Naive B cell (primary cell): ENCODE data around the gene CD209. TPM values are rescaled to one million over a fixed set of nuclear protein-coding genes. Genes with fewer than 3 reads are reported as not detected.
A peak's percentile ranks its signal among the peaks of the same experiment; 100 is the strongest.

Experiments
- ATAC-seq, 2 donors: fragments of 150-1000 bp; cut with Tn5 transposase; 2 replicates each; pipeline ENCODE4 v1.10.0; 2021; ENCODE audit warnings: low read depth in 2 of 2, mild to moderate bottlenecking in 2 of 2, moderate library complexity in 2 of 2
- DNase-seq: peaks from one replicate; pipeline ENCODE4 v3.0.0; 2022
- H3K27ac Mint-ChIP-seq, 6 donors: one replicate each; pipeline ENCODE4 v1.8.0; 2020 to 2022; ENCODE audit warnings: mild to moderate bottlenecking in 6 of 6, mixed read lengths in 6 of 6, moderate library complexity in 5 of 6, inconsistent platforms in 2 of 6
- H3K27me3 Mint-ChIP-seq, 3 donors: one replicate each; pipeline ENCODE4 v1.8.0; 2021 to 2022; ENCODE audit warnings: mixed read lengths in 3 of 3, mild to moderate bottlenecking in 1 of 3
- H3K36me3 Mint-ChIP-seq, 2 donors: one replicate each; pipeline ENCODE4 v1.8.0; 2020 to 2022; ENCODE audit warnings: mixed read lengths in 2 of 2, inconsistent platforms in 1 of 2, mild to moderate bottlenecking in 1 of 2
- H3K4me1 Mint-ChIP-seq, 3 donors: one replicate each; pipeline ENCODE4 v1.8.0; 2020 to 2022; ENCODE audit warnings: mixed read lengths in 3 of 3, inconsistent platforms in 1 of 3, mild to moderate bottlenecking in 1 of 3, moderate library complexity in 1 of 3
- H3K4me3 Mint-ChIP-seq, 8 donors: one replicate each; pipeline ENCODE4 v1.8.0; 2020 to 2022; ENCODE audit warnings: mild to moderate bottlenecking in 8 of 8, mixed read lengths in 8 of 8, moderate library complexity in 8 of 8, inconsistent platforms in 2 of 8
- H3K9me3 Mint-ChIP-seq, 7 donors: one replicate each; pipeline ENCODE4 v1.8.0; 2020 to 2022; ENCODE audit warnings: mixed read lengths in 7 of 7, mild to moderate bottlenecking in 5 of 7, inconsistent platforms in 2 of 7, moderate library complexity in 1 of 7
- polyA plus RNA-seq, 6 donors: library from polyadenylated mRNA; unstranded; fragments of 300-500 nt; fragmentation: Illumina TruSeq; gene quantifications; one replicate each; pipeline ENCODE4 v1.2.3, GENCODE V29; 2021; ENCODE audit warnings: low read depth in 6 of 6

The CD209 gene
- polyA plus RNA-seq, 6 donors from 2014 or later = not detected

GRCh38 chr19:7731218-7731595, 16.1 kb downstream of the CD209 start:
- Mint-ChIP-seq H3K36me3 (peaks cover 0 to 7% of the 10 kb centered on the region in 2 donors), H3K27me3 (peaks cover 10 to 40% (median 33%) of the 10 kb centered on the region in 3 donors), H3K9me3 (peaks cover 0 to 5% (median 0%) of the 10 kb centered on the region in 7 donors), H3K27ac (no peak overlapping the region), H3K4me3 (peak overlapping the region in 5 of 8 donors; percentile 24 to 84 (median 52)), H3K4me1 (peaks cover 37 to 51% (median 46%) of the 10 kb centered on the region in 3 donors)
- ATAC-seq (no peak), DNase-seq (no peak)

- peak overlapping the region in 3 of 6 donors; percentile 47 to 80 (median 76) for H3K27ac Mint-ChIP-seq
- peak overlapping the region; percentile 70 to 94 (median 84) for H3K4me3 Mint-ChIP-seq
- peak; percentile 22 to 24 for ATAC-seq
- H3K4me1 Mint-ChIP-seq = peaks cover 37 to 56% (median 48%) of the 10 kb centered on the region in 3 donors
- peaks cover 0 to 5% (median 0%) of the 10 kb centered on the region in 7 donors for H3K9me3 Mint-ChIP-seq
- H3K36me3 Mint-ChIP-seq = peaks cover 0 to 7% of the 10 kb centered on the region in 2 donors
- DNase-seq = no peak
- peaks cover 10 to 40% (median 33%) of the 10 kb centered on the region in 3 donors for H3K27me3 Mint-ChIP-seq
These were observed 16.8 kb downstream of the CD209 start for GRCh38 chr19:7730286-7731217.

GRCh38 chr19:7729831-7730285, 17.5 kb downstream of the CD209 start:
- peak overlapping the region in 5 of 6 donors; percentile 24 to 96 (median 80) for H3K27ac Mint-ChIP-seq
- peaks cover 36 to 60% (median 44%) of the 10 kb centered on the region in 3 donors for H3K4me1 Mint-ChIP-seq
- peak overlapping the region; percentile 70 to 94 (median 84) for H3K4me3 Mint-ChIP-seq
- peaks cover 10 to 40% (median 33%) of the 10 kb centered on the region in 3 donors for H3K27me3 Mint-ChIP-seq
- DNase-seq = peak; percentile 55
- ATAC-seq = peak; percentile 66
- H3K36me3 Mint-ChIP-seq = peaks cover 0 to 7% of the 10 kb centered on the region in 2 donors
- H3K9me3 Mint-ChIP-seq = peaks cover 0 to 5% (median 0%) of the 10 kb centered on the region in 7 donors

GRCh38 chr19:7729211-7729610, 18.1 kb downstream of the CD209 start:
- peak; percentile 67 for ATAC-seq
- Mint-ChIP-seq H3K4me1 (peaks cover 30 to 56% (median 37%) of the 10 kb centered on the region in 3 donors), H3K4me3 (peak overlapping the region; percentile 70 to 92 (median 84)), H3K27ac (peak overlapping the region; percentile 66 to 96 (median 84)), H3K27me3 (peaks cover 10 to 35% (median 33%) of the 10 kb centered on the region in 3 donors), H3K9me3 (peaks cover 0 to 5% (median 0%) of the 10 kb centered on the region in 7 donors), H3K36me3 (peaks cover 0 to 7% of the 10 kb centered on the region in 2 donors)
- peak; percentile 47 for DNase-seq

GRCh38 chr19:7725791-7726190, 21.5 kb downstream of the CD209 start:
- Mint-ChIP-seq H3K9me3 (peaks cover 0 to 4% (median 0%) of the 10 kb centered on the region in 7 donors), H3K27me3 (peaks cover 10 to 33% (median 33%) of the 10 kb centered on the region in 3 donors), H3K27ac (peak overlapping the region in 1 of 6 donors; percentile 33), H3K36me3 (peaks cover 0 to 7% of the 10 kb centered on the region in 2 donors), H3K4me1 (peaks cover 29 to 60% (median 56%) of the 10 kb centered on the region in 3 donors), H3K4me3 (no peak overlapping the region)
- ATAC-seq = no peak
- no peak for DNase-seq

GRCh38 chr19:7722231-7722651, 25.1 kb downstream of the CD209 start:
- peaks cover 0 to 3% (median 2%) of the 10 kb centered on the region in 3 donors for H3K27me3 Mint-ChIP-seq
- DNase-seq (no peak), ATAC-seq (no peak)
- no peaks in the 10 kb centered on the region for H3K36me3 Mint-ChIP-seq
- H3K4me3 Mint-ChIP-seq = peak overlapping the region in 3 of 8 donors; percentile 13 to 45 (median 19)
- H3K9me3 Mint-ChIP-seq = peaks cover 0 to 4% (median 0%) of the 10 kb centered on the region in 7 donors
- peak overlapping the region in 1 of 6 donors; percentile 26 for H3K27ac Mint-ChIP-seq
- H3K4me1 Mint-ChIP-seq = peaks cover 19 to 61% (median 55%) of the 10 kb centered on the region in 3 donors

GRCh38 chr19:7720351-7720750, 27.0 kb downstream of the CD209 start:
- H3K36me3 Mint-ChIP-seq = no peaks in the 10 kb centered on the region
- H3K4me1 Mint-ChIP-seq = peaks cover 23 to 72% (median 63%) of the 10 kb centered on the region in 3 donors
- no peaks in the 10 kb centered on the region for H3K27me3 Mint-ChIP-seq
- H3K4me3 Mint-ChIP-seq = peak overlapping the region in 1 of 8 donors; percentile 47
- H3K9me3 Mint-ChIP-seq = peaks cover 0 to 10% (median 5%) of the 10 kb centered on the region in 7 donors
- H3K27ac Mint-ChIP-seq = peak overlapping the region; percentile 59 to 89 (median 66)
- DNase-seq (no peak), ATAC-seq (no peak)

GRCh38 chr19:7718668-7719067, 28.7 kb downstream of the CD209 start:
- DNase-seq (peak; percentile 68), ATAC-seq (peak; percentile 84 to 86)
- Mint-ChIP-seq H3K27me3 (no peaks in the 10 kb centered on the region), H3K4me1 (peaks cover 33 to 87% (median 77%) of the 10 kb centered on the region in 3 donors), H3K36me3 (no peaks in the 10 kb centered on the region), H3K9me3 (peaks cover 0 to 10% (median 5%) of the 10 kb centered on the region in 7 donors), H3K27ac (peak overlapping the region; percentile 81 to 98 (median 95)), H3K4me3 (peak overlapping the region; percentile 50 to 87 (median 66))

- Mint-ChIP-seq H3K36me3 (no peaks in the 10 kb centered on the region), H3K27ac (peak overlapping the region in 4 of 6 donors; percentile 20 to 96 (median 60)), H3K4me3 (peak overlapping the region in 3 of 8 donors; percentile 2 to 39 (median 32)), H3K4me1 (peaks cover 33 to 88% (median 63%) of the 10 kb centered on the region in 3 donors), H3K9me3 (peaks cover 0 to 10% (median 5%) of the 10 kb centered on the region in 7 donors), H3K27me3 (no peaks in the 10 kb centered on the region)
- ATAC-seq = no peak
- DNase-seq = no peak
These were observed 30.6 kb downstream of the CD209 start for GRCh38 chr19:7716762-7717161.

GRCh38 chr19:7715671-7716070, 31.7 kb downstream of the CD209 start:
- Mint-ChIP-seq H3K4me1 (peaks cover 35 to 83% (median 69%) of the 10 kb centered on the region in 3 donors), H3K9me3 (peaks cover 0 to 10% (median 5%) of the 10 kb centered on the region in 7 donors), H3K27me3 (no peaks in the 10 kb centered on the region), H3K4me3 (peak overlapping the region in 6 of 8 donors; percentile 18 to 88 (median 75)), H3K36me3 (no peaks in the 10 kb centered on the region), H3K27ac (peak overlapping the region in 4 of 6 donors; percentile 86 to 96 (median 96))
- DNase-seq = no peak
- no peak for ATAC-seq

- DNase-seq (no peak), ATAC-seq (no peak)
- Mint-ChIP-seq H3K4me3 (peak overlapping the region; percentile 45 to 86 (median 67)), H3K27me3 (no peaks in the 10 kb centered on the region), H3K27ac (peak overlapping the region; percentile 68 to 99 (median 92)), H3K36me3 (no peaks in the 10 kb centered on the region), H3K4me1 (peaks cover 39 to 77% (median 56%) of the 10 kb centered on the region in 3 donors), H3K9me3 (peaks cover 0 to 2% (median 0%) of the 10 kb centered on the region in 7 donors)
These were observed 36.7 kb downstream of the CD209 start for GRCh38 chr19:7710616-7711015.

GRCh38 chr19:7709932-7710460, 37.3 kb downstream of the CD209 start:
- peak overlapping the region in 6 of 8 donors; percentile 18 to 86 (median 63) for H3K4me3 Mint-ChIP-seq
- H3K36me3 Mint-ChIP-seq = no peaks in the 10 kb centered on the region
- H3K4me1 Mint-ChIP-seq = peaks cover 33 to 77% (median 60%) of the 10 kb centered on the region in 3 donors
- no peak for ATAC-seq
- H3K27ac Mint-ChIP-seq = peak overlapping the region; percentile 43 to 99 (median 92)
- no peaks in the 10 kb centered on the region for H3K27me3 Mint-ChIP-seq
- no peaks in the 10 kb centered on the region for H3K9me3 Mint-ChIP-seq
- DNase-seq = no peak
